ENCODE data around the gene POLR1G.

POLR1G gene

DNA sequence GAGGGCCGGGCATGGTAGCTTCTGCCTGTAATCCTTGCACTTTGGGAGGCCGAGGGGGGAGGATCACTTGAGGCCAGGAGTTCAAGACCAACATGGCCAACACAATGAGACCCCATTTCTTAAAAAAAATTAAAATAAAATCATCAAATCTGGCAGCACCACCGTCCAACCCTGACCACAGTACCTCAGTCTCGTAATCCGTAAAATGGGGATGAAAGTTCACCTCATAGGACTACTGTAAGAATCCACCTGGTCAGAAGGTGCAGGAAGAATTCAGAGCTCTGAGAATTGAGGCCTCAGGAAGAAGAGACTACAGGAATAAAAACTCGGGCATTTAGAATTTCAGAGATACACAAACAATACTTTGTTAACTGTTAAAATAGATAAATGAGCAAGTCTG, 4.6 kb upstream of the POLR1G start:
- TF ChIP-seq TAF1 (IDR thresholded peaks at IDR 0.05; ENCODE audit: low read depth) (no peak), EP300 (IDR thresholded peaks at IDR 0.05; ENCODE audit: borderline replicate concordance) (no peak), CREB1 (IDR thresholded peaks at IDR 0.05; ENCODE audit: low read depth) (no peak), FOXM1 (IDR thresholded peaks at IDR 0.05; ENCODE audit: borderline replicate concordance, low read depth) (no peak), TCF12 (IDR thresholded peaks at IDR 0.05; ENCODE audit: low read depth) (no peak), NFIC (IDR thresholded peaks at IDR 0.05) (no peak), RAD21 (IDR thresholded peaks at IDR 0.05; ENCODE audit: low read depth) (no peak), ZBTB7A (IDR thresholded peaks at IDR 0.05; ENCODE audit: low read depth) (no peak), REST (IDR thresholded peaks at IDR 0.05; ENCODE audit: low read depth) (no peak), TEAD4 (IDR thresholded peaks at IDR 0.05) (no peak), EGR1 (IDR thresholded peaks at IDR 0.05) (no peak), YY1 (IDR thresholded peaks at IDR 0.05; ENCODE audit: low read depth) (no peak), CEBPB (IDR thresholded peaks at IDR 0.05) (no peak)
- TF ChIP-seq, protein P1, sequence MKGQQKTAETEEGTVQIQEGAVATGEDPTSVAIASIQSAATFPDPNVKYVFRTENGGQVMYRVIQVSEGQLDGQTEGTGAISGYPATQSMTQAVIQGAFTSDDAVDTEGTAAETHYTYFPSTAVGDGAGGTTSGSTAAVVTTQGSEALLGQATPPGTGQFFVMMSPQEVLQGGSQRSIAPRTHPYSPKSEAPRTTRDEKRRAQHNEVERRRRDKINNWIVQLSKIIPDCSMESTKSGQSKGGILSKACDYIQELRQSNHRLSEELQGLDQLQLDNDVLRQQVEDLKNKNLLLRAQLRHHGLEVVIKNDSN (IDR thresholded peaks at IDR 0.05): no peak

GRCh38 chr19:45402298-45403061, 4.0 kb upstream of the POLR1G start:
- 0 out of 2 replicates have a peak, but pooled peaks have one; percentile 17 for TF ChIP-seq TEAD4 (IDR thresholded peaks at IDR 0.05)
- TF ChIP-seq, protein P1 (IDR thresholded peaks at IDR 0.05): no peak

- TF ChIP-seq TCF12 (IDR thresholded peaks at IDR 0.05; ENCODE audit: low read depth): no peak
- TF ChIP-seq NFIC (IDR thresholded peaks at IDR 0.05): no peak
- TF ChIP-seq CEBPB (IDR thresholded peaks at IDR 0.05): no peak
- no peak for TF ChIP-seq TAF1 (IDR thresholded peaks at IDR 0.05; ENCODE audit: low read depth)
- TF ChIP-seq REST (IDR thresholded peaks at IDR 0.05; ENCODE audit: low read depth): no peak
- no peak for TF ChIP-seq FOXM1 (IDR thresholded peaks at IDR 0.05; ENCODE audit: borderline replicate concordance, low read depth)
These were observed 3.2 kb upstream of the POLR1G start for GRCh38 chr19:45403272-45403671.

DNA sequence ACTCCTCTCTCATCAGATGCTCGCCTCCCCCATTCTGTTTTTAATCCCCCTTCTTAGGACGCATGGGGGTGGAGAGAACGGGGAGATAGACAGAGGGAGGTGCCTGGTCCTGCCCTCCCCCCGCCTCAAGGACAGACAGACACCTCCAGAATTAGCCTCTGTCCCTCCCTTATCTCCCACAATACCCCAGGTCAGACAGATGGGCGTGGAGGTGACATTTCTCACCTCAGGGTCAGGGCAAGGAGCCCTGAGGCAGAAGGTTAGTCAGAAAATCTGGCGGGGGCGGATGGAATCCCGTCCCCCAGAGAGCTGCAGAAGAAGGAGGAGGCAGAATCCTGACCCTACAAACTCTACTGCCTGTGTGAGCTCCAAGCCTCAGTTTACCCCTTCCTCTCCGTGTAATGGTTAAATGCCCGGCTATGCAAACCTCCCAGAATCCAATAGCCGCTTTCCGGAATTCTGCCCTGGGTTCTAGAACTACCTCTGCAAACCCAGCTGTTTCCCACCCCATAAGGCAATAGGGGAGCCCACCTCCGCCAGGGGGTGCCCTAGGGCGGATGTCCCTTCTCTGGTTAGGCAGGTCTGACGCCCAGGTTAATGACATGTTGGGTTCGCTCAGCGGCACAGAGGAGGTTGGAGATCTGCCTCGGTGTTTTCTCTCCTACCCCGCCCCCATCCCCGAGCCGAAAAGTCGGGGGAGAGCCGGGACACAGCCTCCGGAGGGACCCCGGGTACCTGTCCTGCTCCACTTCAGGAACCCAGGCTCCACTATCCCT, 2.5 kb upstream of the POLR1G start:
- no peak for TF ChIP-seq CREB1 (IDR thresholded peaks at IDR 0.05; ENCODE audit: low read depth)
- 0 out of 2 replicates have a peak, but pooled peaks have one; percentile 41 for TF ChIP-seq ZBTB7A (IDR thresholded peaks at IDR 0.05; ENCODE audit: low read depth)
- peak; percentile 32; the same call in 1 of the 2 replicates for TF ChIP-seq RAD21 (IDR thresholded peaks at IDR 0.05; ENCODE audit: low read depth)
- no peak for TF ChIP-seq CEBPB (IDR thresholded peaks at IDR 0.05)

- TF ChIP-seq FOXM1 (IDR thresholded peaks at IDR 0.05; ENCODE audit: borderline replicate concordance, low read depth): 0 out of 2 replicates have a peak, but pooled peaks have one; percentile 0
- 0 out of 2 replicates have a peak, but pooled peaks have one; percentile 51 for TF ChIP-seq YY1 (IDR thresholded peaks at IDR 0.05; ENCODE audit: low read depth)
- 0 out of 2 replicates have a peak, but pooled peaks have one; percentile 15 for TF ChIP-seq TCF12 (IDR thresholded peaks at IDR 0.05; ENCODE audit: low read depth)
- no peak for TF ChIP-seq CEBPB (IDR thresholded peaks at IDR 0.05)
- TF ChIP-seq NFIC (IDR thresholded peaks at IDR 0.05): no peak; the same call in 1 of the 2 replicates
- TF ChIP-seq, protein P2, sequence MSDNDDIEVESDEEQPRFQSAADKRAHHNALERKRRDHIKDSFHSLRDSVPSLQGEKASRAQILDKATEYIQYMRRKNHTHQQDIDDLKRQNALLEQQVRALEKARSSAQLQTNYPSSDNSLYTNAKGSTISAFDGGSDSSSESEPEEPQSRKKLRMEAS (IDR thresholded peaks at IDR 0.05): 0 out of 2 replicates have a peak, but pooled peaks have one; percentile 20
- TF ChIP-seq TAF1 (IDR thresholded peaks at IDR 0.05; ENCODE audit: low read depth): peak; percentile 65; the same call in 1 of the 2 replicates
- TF ChIP-seq CREB1 (IDR thresholded peaks at IDR 0.05; ENCODE audit: low read depth): no peak
- TF ChIP-seq TEAD4 (IDR thresholded peaks at IDR 0.05): peak; percentile 10; the same call in 1 of the 2 replicates
- TF ChIP-seq REST (IDR thresholded peaks at IDR 0.05; ENCODE audit: low read depth): no peak
- TF ChIP-seq ZBTB7A (IDR thresholded peaks at IDR 0.05; ENCODE audit: low read depth): no peak; the same call in none of the 2 replicates
- TF ChIP-seq EGR1 (IDR thresholded peaks at IDR 0.05): no peak
These were observed 1.6 kb upstream of the POLR1G start, which contains the start of gene PPP1R13L for GRCh38 chr19:45404557-45405434. PPP1R13L (minus strand) TSS chr19:45405069; CDS start chr19:45398318, 6,751 bp downstream.

Data from Ishikawa (cell line).